Naive thymus-derived CD4-positive, alpha-beta T cell (primary cell): Measurements from ENCODE around the gene GOLGA1. TPM values are rescaled to one million over a fixed set of nuclear protein-coding genes. Genes with fewer than 3 reads are reported as not detected.
"Not testable (repeated sequence)": the region's sequence is repeated elsewhere in the genome, so short reads cannot be mapped to it uniquely, and the experiment has no call there.

Experiments used
- ATAC-seq: fragments of 150-1000 bp; cut with Tn5 transposase; 2 replicates; pipeline ENCODE4 v1.10.0; 2021; ENCODE audit warnings: mild to moderate bottlenecking, moderate library complexity
- CTCF ChIA-PET: fragments of 350-600 bp; sonication (Branson Sonifier 250); formaldehyde crosslinking; loops from one replicate; lab custom pipeline; 2021; ENCODE audit warnings: antibody characterized with exemption; lab: Charles Lee
- POLR2A ChIA-PET: fragments of 350-600 bp; sonication (Branson Sonifier 250); formaldehyde crosslinking; loops from one replicate; lab custom pipeline; 2021; ENCODE audit warnings: antibody characterized with exemption, inconsistent platforms; lab: Charles Lee
- DNase-seq, 9 donors: peaks; one replicate each; pipeline versions ENCODE4 v3.0.0 to v3.0.0-alpha.2; 2020 to 2022; ENCODE audit warnings: mixed read lengths in 1 of 9
- H3K27ac ChIP-seq: one replicate; pipeline ENCODE4 v1.7.0; 2013; ENCODE audit warnings: mild to moderate bottlenecking, low read depth, low read length, moderate library complexity
- H3K27me3 ChIP-seq, 2 donors: one replicate each; pipeline ENCODE4 v1.7.0; 2013; ENCODE audit warnings: low read length in 2 of 2, mild to moderate bottlenecking in 2 of 2, moderate library complexity in 2 of 2; ENCODE audit not compliant: control insufficient read depth in 2 of 2, insufficient read depth in 2 of 2
- H3K36me3 ChIP-seq, 3 experiments: 1 replicate in 2 of 3; 2 replicates in 1 of 3; pipeline ENCODE4 v1.7.0; 2013; ENCODE audit warnings: low read length in 3 of 3, mild to moderate bottlenecking in 3 of 3, moderate library complexity in 1 of 3; ENCODE audit not compliant: insufficient read depth in 3 of 3, control insufficient read depth in 2 of 3
- H3K4me1 ChIP-seq, 2 donors: one replicate each; pipeline ENCODE4 v1.7.0; 2013; ENCODE audit warnings: low read length in 2 of 2, mild to moderate bottlenecking in 2 of 2, moderate library complexity in 1 of 2; ENCODE audit not compliant: control insufficient read depth in 2 of 2, insufficient read depth in 2 of 2
- H3K4me3 ChIP-seq: 2 replicates; pipeline ENCODE4 v1.7.0; 2013; ENCODE audit warnings: mild to moderate bottlenecking, low read length
- H3K9me3 ChIP-seq, 3 experiments: 1 replicate in 2 of 3; 2 replicates in 1 of 3; pipeline ENCODE4 v1.7.0; 2013; ENCODE audit warnings: low read length in 3 of 3; ENCODE audit not compliant: control insufficient read depth in 2 of 3
- H3K27ac Mint-ChIP-seq, 9 donors: one replicate each; pipeline ENCODE4 v1.8.0; 2020 to 2022; ENCODE audit warnings: mixed read lengths in 9 of 9, mild to moderate bottlenecking in 8 of 9, moderate library complexity in 5 of 9, inconsistent platforms in 2 of 9
- H3K27me3 Mint-ChIP-seq, 5 donors: one replicate each; pipeline ENCODE4 v1.8.0; 2021 to 2022; ENCODE audit warnings: mixed read lengths in 5 of 5, mild to moderate bottlenecking in 1 of 5
- H3K36me3 Mint-ChIP-seq, 5 donors: one replicate each; pipeline ENCODE4 v1.8.0; 2020 to 2022; ENCODE audit warnings: mixed read lengths in 5 of 5, mild to moderate bottlenecking in 3 of 5, inconsistent platforms in 1 of 5
- H3K4me1 Mint-ChIP-seq, 7 donors: one replicate each; pipeline ENCODE4 v1.8.0; 2020 to 2022; ENCODE audit warnings: mixed read lengths in 7 of 7, mild to moderate bottlenecking in 3 of 7, inconsistent platforms in 1 of 7
- H3K4me3 Mint-ChIP-seq, 10 donors: one replicate each; pipeline ENCODE4 v1.8.0; 2020 to 2022; ENCODE audit warnings: mild to moderate bottlenecking in 10 of 10, mixed read lengths in 10 of 10, moderate library complexity in 6 of 10, inconsistent platforms in 2 of 10
- H3K9me3 Mint-ChIP-seq, 11 donors: one replicate each; pipeline ENCODE4 v1.8.0; 2020 to 2022; ENCODE audit warnings: mixed read lengths in 11 of 11, mild to moderate bottlenecking in 4 of 11, inconsistent platforms in 1 of 11, moderate library complexity in 1 of 11
- intact Hi-C, 2 donors: fragments of 100-400 bp; cut with micrococcal nuclease; formaldehyde crosslinking; loops; one replicate each; pipeline ENCODE4 v1.15.1; 2023
- polyA plus RNA-seq, 2 donors: library from polyadenylated mRNA; unstranded; fragments of 300-500 nt; fragmentation: Illumina TruSeq; gene quantifications; one replicate each; pipeline ENCODE4 v1.2.3, GENCODE V29; 2021
- total RNA-seq, 6 experiments: library from RNA in 5 of 6; stranded (reverse) in 5 of 6; gene quantifications; 1 replicate in 5 of 6; 2 replicates in 1 of 6; pipeline ENCODE4 v1.2.3 and lab custom pipeline; 2021 to 2026

Gene GOLGA1
- total and polyA plus RNA-seq, 7 experiments from 2014 or later, result 4.0 to 37.8 (median 21.2) TPM

DNA sequence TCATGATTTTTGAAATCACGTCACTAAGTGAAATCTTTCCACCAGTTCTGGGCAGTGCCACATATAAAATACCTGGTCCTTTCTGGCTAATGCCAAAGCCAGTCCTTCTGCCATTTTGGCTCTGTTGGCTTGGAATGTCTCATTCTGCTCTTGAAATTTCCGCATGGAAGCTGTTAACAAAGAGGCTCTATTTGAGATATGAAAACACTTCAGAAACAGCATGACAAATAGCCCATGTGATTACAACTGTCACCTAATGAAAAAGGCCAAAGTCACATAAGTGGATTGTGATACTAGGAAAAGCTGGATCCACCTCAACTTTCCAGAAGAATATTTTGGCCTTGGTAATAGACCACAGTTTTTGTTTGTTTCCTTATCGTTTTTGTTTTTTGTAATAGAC is 12.8 kb downstream of the GOLGA1 start:
- Mint-ChIP-seq H3K4me3 (no peak overlapping the region), H3K27me3 (no peaks in the 10 kb centered on the region), H3K27ac (no peak overlapping the region), H3K9me3 (no peaks in the 10 kb centered on the region), H3K4me1 (peaks cover 0 to 8% (median 0%) of the 10 kb centered on the region in 7 donors), H3K36me3 (peaks cover 13 to 62% (median 42%) of the 10 kb centered on the region in 5 donors)
- no peaks in the 10 kb centered on the region for H3K27me3 ChIP-seq
- ChIA-PET POLR2A (no interaction called here), CTCF (no interaction called here)
- intact Hi-C loops, result no loop called here
- H3K27ac ChIP-seq, result no peak overlapping the region
- no peaks in the 10 kb centered on the region for H3K9me3 ChIP-seq
- no peak for DNase-seq
- no peak overlapping the region for H3K4me3 ChIP-seq
- no peaks in the 10 kb centered on the region for H3K4me1 ChIP-seq
- peaks cover 11 to 53% (median 12%) of the 10 kb centered on the region in 3 experiments for H3K36me3 ChIP-seq
- no peak for ATAC-seq

DNA sequence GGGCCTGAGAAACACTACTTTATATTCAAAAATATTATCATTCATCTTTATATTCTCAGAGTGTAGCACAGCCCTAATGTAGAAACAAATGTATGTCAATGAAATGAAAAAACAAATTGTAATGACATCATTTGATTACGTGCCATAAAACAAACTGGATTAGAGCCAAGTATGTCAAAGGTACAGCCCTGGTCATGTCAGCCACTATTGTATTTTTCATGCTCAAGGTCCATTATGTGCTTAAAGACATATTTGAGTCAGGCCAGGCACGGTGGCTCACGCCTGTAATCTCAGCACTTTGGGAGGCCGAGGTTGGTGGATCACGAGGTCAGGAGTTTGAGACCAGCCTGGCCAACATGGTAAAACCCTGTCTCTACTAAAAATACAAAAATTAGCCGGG is 20.5 kb downstream of the GOLGA1 start:
- intact Hi-C loops, H3K4me3 ChIP-seq, H3K9me3 Mint-ChIP-seq, H3K4me1 ChIP-seq, H3K27me3 Mint-ChIP-seq, H3K9me3 ChIP-seq, ATAC-seq, H3K27me3 ChIP-seq, DNase-seq, H3K27ac ChIP-seq, H3K4me1 Mint-ChIP-seq, POLR2A ChIA-PET, H3K27ac Mint-ChIP-seq, H3K4me3 Mint-ChIP-seq: not testable (repeated sequence)
- CTCF ChIA-PET, result interaction anchor here (0.6 kb wide), 1 partner anchor 177 kb away, joined by 3 read pairs; no protein-coding TSS in a partner anchor
- H3K36me3 ChIP-seq, result peaks cover 0 to 45% (median 7%) of the 10 kb centered on the region in 3 experiments
- peaks cover 5 to 50% (median 28%) of the 10 kb centered on the region in 5 donors for H3K36me3 Mint-ChIP-seq

DNA sequence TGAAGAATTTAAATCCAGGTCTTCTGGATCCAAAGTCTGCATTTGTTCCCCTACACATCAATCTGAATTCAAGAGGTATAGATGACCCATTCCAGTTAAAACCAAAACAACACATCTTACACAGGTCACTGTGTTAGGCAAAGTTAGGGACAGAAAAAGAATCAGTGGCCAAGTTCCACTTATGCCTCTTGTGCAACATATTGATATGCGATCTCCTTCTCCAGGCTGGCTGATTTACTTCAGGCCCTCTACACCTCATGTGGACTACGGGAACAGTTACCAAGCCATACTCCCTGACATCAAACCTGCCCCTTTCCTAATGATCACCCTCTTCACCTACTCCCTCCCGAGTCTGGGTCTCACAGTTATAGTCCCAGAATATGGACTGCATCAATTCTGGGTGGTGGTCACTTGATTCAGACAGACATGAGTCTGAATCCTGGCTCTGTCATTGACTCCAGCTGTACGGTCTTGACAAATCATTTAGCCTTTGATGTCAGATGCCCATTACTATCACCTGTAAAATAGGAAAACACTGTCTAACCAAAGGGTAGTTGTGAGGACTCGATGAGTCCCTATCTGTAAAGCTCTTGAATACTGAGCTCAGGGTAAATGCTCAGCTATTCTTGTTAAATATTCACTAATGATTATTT is 26.0 kb downstream of the GOLGA1 start:
- DNase-seq, result no peak
- Mint-ChIP-seq H3K4me3 (no peak overlapping the region), H3K27me3 (no peaks in the 10 kb centered on the region), H3K27ac (no peak overlapping the region), H3K9me3 (no peaks in the 10 kb centered on the region), H3K4me1 (peaks cover 0 to 6% (median 0%) of the 10 kb centered on the region in 7 donors), H3K36me3 (peaks cover 26 to 66% (median 49%) of the 10 kb centered on the region in 5 donors)
- Histone ChIP-seq H3K27me3 (no peaks in the 10 kb centered on the region), H3K27ac (no peak overlapping the region), H3K4me3 (no peak overlapping the region), H3K9me3 (no peaks in the 10 kb centered on the region), H3K36me3 (peaks cover 3 to 49% (median 7%) of the 10 kb centered on the region in 3 experiments), H3K4me1 (no peaks in the 10 kb centered on the region)
- ChIA-PET POLR2A (no interaction called here), CTCF (no interaction called here)
- intact Hi-C loops, result no loop called here
- no peak for ATAC-seq

DNA sequence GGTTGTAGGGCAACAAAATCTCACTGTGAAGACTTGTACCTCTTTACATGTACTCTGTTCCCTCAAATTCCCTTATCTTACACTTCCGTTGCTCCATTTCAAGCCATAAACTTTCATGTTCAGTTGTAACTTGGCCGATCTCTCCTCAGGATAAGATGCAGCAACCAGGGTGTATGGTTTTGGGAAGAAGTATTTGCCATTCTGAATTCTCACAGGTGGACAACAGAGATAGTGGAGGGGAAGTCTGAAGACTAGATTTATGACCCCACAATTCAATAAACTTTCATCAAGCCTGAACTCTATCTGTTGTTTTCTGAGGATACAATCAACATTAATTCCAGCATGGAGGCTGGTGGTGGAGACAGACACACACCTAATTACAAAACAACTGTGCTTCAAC is 27.5 kb downstream of the GOLGA1 start:
- H3K4me3 ChIP-seq, result no peak overlapping the region
- POLR2A ChIA-PET, result no interaction called here
- intact Hi-C loops, result no loop called here
- Mint-ChIP-seq H3K27me3 (no peaks in the 10 kb centered on the region), H3K27ac (no peak overlapping the region), H3K9me3 (no peaks in the 10 kb centered on the region), H3K36me3 (peaks cover 22 to 61% (median 47%) of the 10 kb centered on the region in 5 donors), H3K4me3 (no peak overlapping the region), H3K4me1 (peaks cover 0 to 6% (median 0%) of the 10 kb centered on the region in 7 donors)
- ATAC-seq (no peak), DNase-seq (no peak)
- H3K36me3 ChIP-seq, result peaks cover 3 to 37% (median 7%) of the 10 kb centered on the region in 3 experiments
- CTCF ChIA-PET, result no interaction called here
- H3K27me3 ChIP-seq, result no peaks in the 10 kb centered on the region
- no peak overlapping the region for H3K27ac ChIP-seq
- H3K4me1 ChIP-seq, result no peaks in the 10 kb centered on the region
- no peaks in the 10 kb centered on the region for H3K9me3 ChIP-seq

DNA sequence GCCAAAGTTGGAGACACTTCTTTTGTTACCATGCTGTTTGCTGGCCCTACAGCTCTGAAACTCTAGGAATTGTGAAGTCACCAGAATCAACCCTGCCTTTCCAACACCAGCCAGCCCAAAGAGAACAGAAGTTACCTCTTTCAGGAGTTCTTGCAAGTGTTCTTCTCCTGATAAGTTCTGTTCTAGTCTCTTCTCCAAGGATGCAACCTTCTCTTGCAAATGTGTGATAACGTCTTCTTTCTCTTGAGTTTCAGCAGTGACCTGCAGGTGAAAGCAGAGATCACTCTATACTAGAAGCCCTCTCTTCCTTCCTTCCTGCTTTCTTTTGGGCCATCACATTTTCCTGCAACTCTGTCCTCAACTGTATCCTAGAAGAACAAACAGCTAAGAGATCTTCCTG is 29.1 kb downstream of the GOLGA1 start:
- H3K27ac Mint-ChIP-seq, result no peak overlapping the region
- CTCF ChIA-PET, result no interaction called here
- no peak overlapping the region for H3K4me3 Mint-ChIP-seq

DNA sequence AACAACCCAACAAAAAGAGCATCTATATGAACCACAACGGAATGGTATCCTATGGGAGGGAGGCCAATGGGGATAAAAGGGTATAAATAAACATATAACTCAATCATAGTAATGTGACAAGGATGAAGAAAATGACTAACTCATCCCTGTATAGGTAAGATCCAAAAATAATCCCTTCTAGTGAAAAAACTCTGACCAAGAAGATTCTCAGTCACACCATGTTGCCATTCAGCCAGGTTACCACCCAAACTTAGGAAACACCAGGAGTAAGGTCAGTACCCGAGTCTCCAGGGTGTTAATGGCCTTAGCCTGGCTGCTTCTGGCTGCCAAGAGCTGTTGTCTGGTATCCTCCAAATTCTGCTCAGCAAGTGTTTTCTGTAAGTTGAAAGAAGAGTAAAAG is 32.8 kb downstream of the GOLGA1 start:
- H3K4me3 ChIP-seq, result no peak overlapping the region
- H3K27me3 ChIP-seq, result no peaks in the 10 kb centered on the region
- Mint-ChIP-seq H3K27ac (no peak overlapping the region), H3K27me3 (peaks cover 0 to 5% (median 3%) of the 10 kb centered on the region in 5 donors), H3K4me1 (no peaks in the 10 kb centered on the region), H3K36me3 (peaks cover 27 to 62% (median 52%) of the 10 kb centered on the region in 5 donors), H3K4me3 (no peak overlapping the region), H3K9me3 (no peaks in the 10 kb centered on the region)
- DNase-seq (no peak), ATAC-seq (no peak)
- no peaks in the 10 kb centered on the region for H3K4me1 ChIP-seq
- intact Hi-C loops, result no loop called here
- no peak overlapping the region for H3K27ac ChIP-seq
- H3K9me3 ChIP-seq, result no peaks in the 10 kb centered on the region
- POLR2A ChIA-PET, result interaction anchor here (1.4 kb wide), 1 partner anchor 22 kb away, joined by 4 read pairs; no protein-coding TSS in a partner anchor
- CTCF ChIA-PET, result no interaction called here
- H3K36me3 ChIP-seq, result peaks cover 0 to 48% (median 10%) of the 10 kb centered on the region in 3 experiments

More for the DNA sequence above, 29.1 kb downstream of the GOLGA1 start:
- DNase-seq (no peak), ATAC-seq (no peak)
- Histone ChIP-seq H3K4me3 (no peak overlapping the region), H3K27me3 (no peaks in the 10 kb centered on the region), H3K36me3 (peaks cover 3 to 50% (median 10%) of the 10 kb centered on the region in 3 experiments), H3K27ac (no peak overlapping the region), H3K4me1 (no peaks in the 10 kb centered on the region), H3K9me3 (no peaks in the 10 kb centered on the region)
- Mint-ChIP-seq H3K9me3 (no peaks in the 10 kb centered on the region), H3K36me3 (peaks cover 29 to 63% (median 58%) of the 10 kb centered on the region in 5 donors), H3K27me3 (no peaks in the 10 kb centered on the region), H3K4me1 (no peaks in the 10 kb centered on the region)
- POLR2A ChIA-PET, result no interaction called here
- intact Hi-C loops, result no loop called here

DNA sequence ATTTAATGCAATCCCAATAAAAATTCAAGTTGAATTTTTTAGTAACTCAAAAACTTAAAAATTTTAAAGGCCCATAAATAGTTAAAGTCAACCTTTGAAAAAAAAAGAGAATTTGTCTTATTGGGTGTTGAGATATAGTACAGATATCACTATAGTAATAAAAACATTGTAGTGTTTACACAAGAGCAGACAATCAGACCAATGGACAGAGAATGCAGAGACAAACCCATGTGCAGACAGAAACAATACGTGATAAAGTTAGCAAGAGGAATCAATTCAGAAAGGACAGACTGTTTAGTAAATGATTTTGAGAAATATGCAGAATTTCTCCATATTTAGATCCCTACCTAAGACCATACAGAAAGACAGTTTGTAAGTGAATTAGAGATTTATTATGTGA is 33.9 kb downstream of the GOLGA1 start:
- ChIA-PET CTCF (no interaction called here), POLR2A (no interaction called here)
- Histone ChIP-seq H3K4me1 (no peaks in the 10 kb centered on the region), H3K27ac (no peak overlapping the region), H3K4me3 (no peak overlapping the region), H3K9me3 (no peaks in the 10 kb centered on the region), H3K27me3 (no peaks in the 10 kb centered on the region), H3K36me3 (peaks cover 0 to 37% (median 10%) of the 10 kb centered on the region in 3 experiments)
- intact Hi-C loops, result no loop called here
- Mint-ChIP-seq H3K27me3 (peaks cover 0 to 11% (median 5%) of the 10 kb centered on the region in 5 donors), H3K4me1 (no peaks in the 10 kb centered on the region), H3K4me3 (no peak overlapping the region), H3K36me3 (peaks cover 22 to 62% (median 54%) of the 10 kb centered on the region in 5 donors), H3K27ac (no peak overlapping the region), H3K9me3 (no peaks in the 10 kb centered on the region)
- ATAC-seq (no peak), DNase-seq (no peak)
